ENCODE data around the gene C1QB.

DNA sequence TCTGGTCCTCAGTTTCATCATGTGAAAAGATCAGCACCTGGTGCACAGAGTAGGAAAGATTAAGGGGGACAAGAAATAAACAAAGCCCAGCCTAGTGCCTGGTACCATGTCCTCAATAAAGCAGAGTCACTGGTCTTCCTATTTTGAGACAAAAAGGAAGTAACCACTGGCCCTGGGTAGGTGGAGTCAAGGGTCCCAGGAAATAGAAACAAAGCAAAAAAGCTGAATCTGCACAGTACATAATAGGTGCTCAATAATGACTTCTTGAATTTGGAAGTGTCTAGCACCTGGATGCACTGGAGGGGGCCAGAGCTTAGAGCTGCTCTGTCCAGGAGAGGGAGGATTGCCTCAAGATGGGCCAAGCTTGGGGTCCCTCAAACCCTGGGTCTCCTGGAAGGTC, 55.7 kb downstream of the C1QB start:
- TF ChIP-seq ISL1 (CRISPR knock-in tag; IDR thresholded peaks at IDR 0.05), result no peak
- TF ChIP-seq POU6F1 (CRISPR knock-in tag; IDR thresholded peaks at IDR 0.05; ENCODE audit: borderline replicate concordance, low read depth), result no peak
- TF ChIP-seq ZFP30 (CRISPR knock-in tag; IDR thresholded peaks at IDR 0.05), result no peak
- TF ChIP-seq PATZ1 (CRISPR knock-in tag; IDR thresholded peaks at IDR 0.05; ENCODE audit: borderline replicate concordance), result no peak
